HEK293 (cell line): ENCODE results near the gene RPL15.
A peak's percentile ranks its signal among the peaks of the same experiment; 100 is the strongest.

ENCODE experiments used
- ATF2 ChIP-seq: fragments of 450-650 bp; formaldehyde crosslinking; IDR thresholded peaks from 2 replicates; pipeline ENCODE4 v1.5.1; 2016; ENCODE audit warnings: missing biosample characterization, missing genetic modification characterization, low read depth
- GFI1B ChIP-seq: fragments of 450-650 bp; formaldehyde crosslinking; IDR thresholded peaks from 2 replicates; pipeline ENCODE4 v1.5.1; 2016; ENCODE audit warnings: missing biosample characterization, missing genetic modification characterization
- HOXC10 ChIP-seq: sonication (generic); formaldehyde crosslinking; IDR thresholded peaks from 2 replicates; pipeline ENCODE4 v1.8.1; 2023; ENCODE audit warnings: mild to moderate bottlenecking, missing genetic modification reagents
- IKZF3 ChIP-seq: fragments of 450-650 bp; IDR thresholded peaks from 2 replicates; pipeline ENCODE4 v1.5.0; 2018; ENCODE audit warnings: missing biosample characterization, mild to moderate bottlenecking, missing genetic modification characterization, moderate library complexity
- KLF9 ChIP-seq: fragments of 450-650 bp; formaldehyde crosslinking; IDR thresholded peaks from 2 replicates; pipeline ENCODE4 v1.5.1; 2016; ENCODE audit warnings: missing biosample characterization, missing genetic modification characterization, low read depth
- MYNN ChIP-seq: fragments of 450-650 bp; formaldehyde crosslinking; IDR thresholded peaks from 2 replicates; pipeline ENCODE4 v1.5.1; 2016; ENCODE audit warnings: missing biosample characterization, missing genetic modification characterization, borderline replicate concordance
- MZF1 ChIP-seq: fragments of 450-650 bp; formaldehyde crosslinking; IDR thresholded peaks from 2 replicates; pipeline ENCODE4 v1.5.1; 2017; ENCODE audit warnings: missing biosample characterization, missing genetic modification characterization, borderline replicate concordance
- PBX3 ChIP-seq: sonication (generic); formaldehyde crosslinking; IDR thresholded peaks from 2 replicates; pipeline ENCODE4 v1.8.1; 2022; ENCODE audit warnings: mild to moderate bottlenecking, moderate library complexity, missing genetic modification reagents
- PRDM10 ChIP-seq: fragments of 450-650 bp; formaldehyde crosslinking; IDR thresholded peaks from 2 replicates; pipeline ENCODE4 v1.5.1; 2016; ENCODE audit warnings: missing biosample characterization, missing genetic modification characterization
- TSHZ1 ChIP-seq: fragments of 450-650 bp; formaldehyde crosslinking; IDR thresholded peaks from 2 replicates; pipeline ENCODE4 v1.5.1; 2016; ENCODE audit warnings: missing biosample characterization, missing genetic modification characterization, borderline replicate concordance
- ZBTB21 ChIP-seq: fragments of 450-650 bp; formaldehyde crosslinking; IDR thresholded peaks from 2 replicates; pipeline ENCODE4 v1.5.1; 2017; ENCODE audit warnings: missing biosample characterization, missing genetic modification characterization
- ZFHX2 ChIP-seq: fragments of 450-650 bp; formaldehyde crosslinking; conservative IDR thresholded peaks from 2 replicates; pipeline ENCODE4 v1.5.1; 2016; ENCODE audit warnings: missing biosample characterization, missing genetic modification characterization
- ZNF10 ChIP-seq: fragments of 450-650 bp; formaldehyde crosslinking; IDR thresholded peaks from 2 replicates; pipeline ENCODE4 v1.5.1; 2017; ENCODE audit warnings: missing biosample characterization, missing genetic modification characterization
- ZNF112 ChIP-seq: fragments of 450-650 bp; formaldehyde crosslinking; IDR thresholded peaks from 2 replicates; pipeline ENCODE4 v1.5.0; 2017; ENCODE audit warnings: missing biosample characterization, missing genetic modification characterization
- ZNF133 ChIP-seq: fragments of 450-650 bp; formaldehyde crosslinking; IDR thresholded peaks from 2 replicates; pipeline ENCODE4 v1.5.1; 2016; ENCODE audit warnings: missing biosample characterization, missing genetic modification characterization
- ZNF157 ChIP-seq: fragments of 450-650 bp; formaldehyde crosslinking; IDR thresholded peaks from 2 replicates; pipeline ENCODE4 v1.5.1; 2016; ENCODE audit warnings: missing biosample characterization, missing genetic modification characterization
- ZNF184 ChIP-seq: fragments of 450-650 bp; IDR thresholded peaks from 2 replicates; pipeline ENCODE4 v1.5.1; 2018; ENCODE audit warnings: missing biosample characterization, mild to moderate bottlenecking, missing genetic modification characterization
- ZNF223 ChIP-seq: fragments of 450-650 bp; formaldehyde crosslinking; IDR thresholded peaks from 2 replicates; pipeline ENCODE4 v1.5.1; 2016; ENCODE audit warnings: missing biosample characterization, missing genetic modification characterization
- ZNF266 ChIP-seq: fragments of 450-650 bp; formaldehyde crosslinking; IDR thresholded peaks from 2 replicates; pipeline ENCODE4 v1.5.1; 2016; ENCODE audit warnings: missing biosample characterization, missing genetic modification characterization, low read depth
- ZNF274 ChIP-seq, 2 experiments: fragments of 200-500 bp in 1 of 2; fragments of 450-650 bp in 1 of 2; sonication (Bioruptor generic) in 1 of 2; formaldehyde crosslinking in 1 of 2; IDR thresholded peaks; 2 replicates each; pipeline versions ENCODE4 v1.5.1 to v1.6.1; 2014 to 2016; ENCODE audit warnings: borderline replicate concordance in 1 of 2, inconsistent platforms in 1 of 2, low read length in 1 of 2, missing biosample characterization in 1 of 2, missing genetic modification characterization in 1 of 2
- ZNF350 ChIP-seq: fragments of 450-650 bp; formaldehyde crosslinking; IDR thresholded peaks from 2 replicates; pipeline ENCODE4 v1.5.0; 2017; ENCODE audit warnings: missing biosample characterization, mild to moderate bottlenecking, missing genetic modification characterization
- ZNF354C ChIP-seq: fragments of 450-650 bp; formaldehyde crosslinking; IDR thresholded peaks from 2 replicates; pipeline ENCODE4 v1.5.1; 2016; ENCODE audit warnings: missing biosample characterization, missing genetic modification characterization, low read depth, borderline replicate concordance
- ZNF394 ChIP-seq: fragments of 450-650 bp; formaldehyde crosslinking; IDR thresholded peaks from 2 replicates; pipeline ENCODE4 v1.5.1; 2016; ENCODE audit warnings: missing biosample characterization, missing genetic modification characterization, mild to moderate bottlenecking, moderate library complexity, borderline replicate concordance
- ZNF416 ChIP-seq: fragments of 450-650 bp; formaldehyde crosslinking; IDR thresholded peaks from 2 replicates; pipeline ENCODE4 v1.5.1; 2016; ENCODE audit warnings: missing biosample characterization, missing genetic modification characterization
- ZNF423 ChIP-seq: fragments of 450-650 bp; formaldehyde crosslinking; IDR thresholded peaks from 2 replicates; pipeline ENCODE4 v1.5.1; 2016; ENCODE audit warnings: missing biosample characterization, missing genetic modification characterization
- ZNF473 ChIP-seq: fragments of 450-650 bp; formaldehyde crosslinking; IDR thresholded peaks from 2 replicates; pipeline ENCODE4 v1.5.1; 2017; ENCODE audit warnings: missing biosample characterization, missing genetic modification characterization
- ZNF521 ChIP-seq: fragments of 450-650 bp; formaldehyde crosslinking; IDR thresholded peaks from 2 replicates; pipeline ENCODE4 v1.5.1; 2017; ENCODE audit warnings: missing biosample characterization, mild to moderate bottlenecking, missing genetic modification characterization
- ZNF626 ChIP-seq: fragments of 450-650 bp; sonication (Bioruptor Pico); formaldehyde crosslinking; IDR thresholded peaks from 2 replicates; pipeline ENCODE4 v1.5.1; 2018; ENCODE audit warnings: missing biosample characterization, missing genetic modification characterization, inconsistent platforms
- ZNF654 ChIP-seq: fragments of 450-650 bp; formaldehyde crosslinking; IDR thresholded peaks from 2 replicates; pipeline ENCODE4 v1.5.1; 2016; ENCODE audit warnings: low read depth, missing biosample characterization, missing genetic modification characterization
- ZNF777 ChIP-seq: fragments of 450-650 bp; formaldehyde crosslinking; IDR thresholded peaks from 2 replicates; pipeline ENCODE4 v1.5.1; 2017; ENCODE audit warnings: missing biosample characterization, missing genetic modification characterization, borderline replicate concordance
- ZXDB ChIP-seq: fragments of 450-650 bp; formaldehyde crosslinking; IDR thresholded peaks from 2 replicates; pipeline ENCODE4 v1.5.1; 2016; ENCODE audit warnings: missing biosample characterization, missing genetic modification characterization

The RPL15 gene

GRCh38 chr3:23885210-23885609 is 31.7 kb upstream of the RPL15 start (continued):
- no peak for TF ChIP-seq ZNF223 (tag by site-specific recombination)
- TF ChIP-seq MYNN (tag by site-specific recombination): 0 out of 2 replicates have a peak, but pooled peaks have one; percentile 50
- TF ChIP-seq ZNF777 (tag by site-specific recombination): no peak
- no peak for TF ChIP-seq ZNF423
- no peak for TF ChIP-seq KLF9 (tag by site-specific recombination)
- TF ChIP-seq ZNF416 (tag by site-specific recombination): no peak
- TF ChIP-seq ZFHX2 (tag by site-specific recombination): no peak
- TF ChIP-seq IKZF3 (tag by site-specific recombination): 0 out of 2 replicates have a peak, but pooled peaks have one; percentile 23
- TF ChIP-seq ZNF10: no peak
- no peak for TF ChIP-seq ZNF654 (tag by site-specific recombination)
- TF ChIP-seq ZNF350 (tag by site-specific recombination): no peak
- TF ChIP-seq ZNF112 (tag by site-specific recombination): no peak
- no peak for TF ChIP-seq PBX3 (CRISPR knock-in tag)
- TF ChIP-seq HOXC10 (CRISPR knock-in tag): no peak
- TF ChIP-seq MZF1 (tag by site-specific recombination): no peak
- TF ChIP-seq GFI1B: no peak
- no peak for TF ChIP-seq ZNF157 (tag by site-specific recombination)
- peak; percentile 87 for TF ChIP-seq ATF2
- TF ChIP-seq PRDM10 (tag by site-specific recombination): no peak
- no peak for TF ChIP-seq ZNF274 (IDR thresholded peaks at IDR 0.05; ENCODE audit: low read length)
- TF ChIP-seq ZNF274 (tag by site-specific recombination; IDR thresholded peaks at IDR 0.05; ENCODE audit: borderline replicate concordance): no peak
- no peak for TF ChIP-seq ZNF473
- TF ChIP-seq ZNF394 (tag by site-specific recombination): no peak
- TF ChIP-seq ZNF266 (tag by site-specific recombination): no peak
- no peak for TF ChIP-seq ZNF354C (tag by site-specific recombination)
- 0 out of 2 replicates have a peak, but pooled peaks have one; percentile 47 for TF ChIP-seq ZBTB21 (tag by site-specific recombination)
- no peak for TF ChIP-seq ZNF521 (tag by site-specific recombination)
- no peak for TF ChIP-seq ZNF133 (tag by site-specific recombination)
- TF ChIP-seq ZNF626 (tag by site-specific recombination): no peak
- TF ChIP-seq ZNF184 (tag by site-specific recombination): 0 out of 2 replicates have a peak, but pooled peaks have one; percentile 50
- TF ChIP-seq TSHZ1 (tag by site-specific recombination): no peak
- no peak for TF ChIP-seq ZXDB (tag by site-specific recombination)
